WTC11 (cell line): ENCODE measurements around the gene JADE2.

Experiments
- ATF3 ChIP-seq: sonication (generic); formaldehyde crosslinking; conservative IDR thresholded peaks from 2 replicates; pipeline ENCODE4 v1.8.1; 2022; ENCODE audit warnings: mild to moderate bottlenecking, missing genetic modification reagents
- IRF2 ChIP-seq: sonication (generic); formaldehyde crosslinking; IDR thresholded peaks from 2 replicates; pipeline ENCODE4 v1.8.0; 2022; ENCODE audit warnings: low read depth, missing genetic modification reagents, borderline replicate concordance
- TP53 ChIP-seq: sonication (generic); formaldehyde crosslinking; IDR thresholded peaks from 2 replicates; pipeline ENCODE4 v1.8.1; 2023; ENCODE audit warnings: mild to moderate bottlenecking, missing genetic modification reagents
- TF ChIP-seq, protein P1 (sequence below): sonication (generic); formaldehyde crosslinking; IDR thresholded peaks from 2 replicates; pipeline ENCODE4 v1.8.0; 2022; ENCODE audit warnings: mild to moderate bottlenecking, missing genetic modification reagents

DNA sequence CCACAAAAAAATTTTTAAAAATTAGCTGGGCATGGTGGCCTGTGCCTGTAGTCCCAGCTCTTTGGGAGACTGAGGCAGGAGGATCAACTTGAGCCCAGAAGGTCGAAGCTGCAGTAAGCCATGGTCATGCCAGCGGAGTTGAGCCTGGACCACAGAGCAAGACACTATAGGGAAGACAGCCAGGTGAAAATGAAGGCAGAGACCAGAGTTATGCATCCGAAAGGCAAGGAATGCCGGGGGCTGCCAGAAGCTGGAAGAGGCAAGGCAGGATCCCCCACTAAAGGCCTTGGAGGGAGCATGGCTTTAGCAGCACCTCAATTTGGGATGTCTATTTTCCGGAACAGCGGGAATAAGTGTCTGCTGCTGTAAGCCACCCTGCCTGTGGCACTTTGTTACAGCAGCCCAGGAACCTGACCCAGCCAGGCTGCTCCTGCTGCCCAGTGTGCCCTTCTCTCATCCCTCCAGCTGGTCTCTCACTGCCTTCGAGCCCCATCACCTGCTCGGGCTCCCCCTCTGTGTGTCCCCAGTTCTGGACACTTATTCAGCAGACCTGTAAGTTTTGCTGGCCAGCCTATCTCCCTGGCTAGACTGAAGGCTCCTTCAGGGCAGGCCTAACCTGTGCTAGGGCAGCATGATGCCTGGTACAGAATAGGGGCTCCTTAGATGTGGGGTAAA lies 16.8 kb upstream of the JADE2 start:
- TF ChIP-seq ATF3 (CRISPR knock-in tag), result no peak
- TF ChIP-seq TP53, result no peak
- no peak for TF ChIP-seq IRF2 (CRISPR knock-in tag)
- TF ChIP-seq, protein P1, sequence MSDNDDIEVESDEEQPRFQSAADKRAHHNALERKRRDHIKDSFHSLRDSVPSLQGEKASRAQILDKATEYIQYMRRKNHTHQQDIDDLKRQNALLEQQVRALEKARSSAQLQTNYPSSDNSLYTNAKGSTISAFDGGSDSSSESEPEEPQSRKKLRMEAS (CRISPR knock-in tag), result no peak
